GM18951 (cell line): ENCODE results near the gene CCR5.

Experiments used
- POLR2A ChIP-seq: IDR thresholded peaks from 4 replicates; pipeline ENCODE4 v1.6.1; 2011; ENCODE audit warnings: mild to moderate bottlenecking; ENCODE audit not compliant: insufficient read length, insufficient read depth; ENCODE audit errors: extremely low read depth
- in situ Hi-C: fragments of 300-500 bp; cut with MboI; formaldehyde crosslinking; loops from one replicate; pipeline ENCODE4 v1.12.0; 2022; ENCODE audit warnings: low sequenced_read_pairs, mixed read lengths, inconsistent platforms; ENCODE audit not compliant: unreplicated experiment

Gene CCR5

DNA sequence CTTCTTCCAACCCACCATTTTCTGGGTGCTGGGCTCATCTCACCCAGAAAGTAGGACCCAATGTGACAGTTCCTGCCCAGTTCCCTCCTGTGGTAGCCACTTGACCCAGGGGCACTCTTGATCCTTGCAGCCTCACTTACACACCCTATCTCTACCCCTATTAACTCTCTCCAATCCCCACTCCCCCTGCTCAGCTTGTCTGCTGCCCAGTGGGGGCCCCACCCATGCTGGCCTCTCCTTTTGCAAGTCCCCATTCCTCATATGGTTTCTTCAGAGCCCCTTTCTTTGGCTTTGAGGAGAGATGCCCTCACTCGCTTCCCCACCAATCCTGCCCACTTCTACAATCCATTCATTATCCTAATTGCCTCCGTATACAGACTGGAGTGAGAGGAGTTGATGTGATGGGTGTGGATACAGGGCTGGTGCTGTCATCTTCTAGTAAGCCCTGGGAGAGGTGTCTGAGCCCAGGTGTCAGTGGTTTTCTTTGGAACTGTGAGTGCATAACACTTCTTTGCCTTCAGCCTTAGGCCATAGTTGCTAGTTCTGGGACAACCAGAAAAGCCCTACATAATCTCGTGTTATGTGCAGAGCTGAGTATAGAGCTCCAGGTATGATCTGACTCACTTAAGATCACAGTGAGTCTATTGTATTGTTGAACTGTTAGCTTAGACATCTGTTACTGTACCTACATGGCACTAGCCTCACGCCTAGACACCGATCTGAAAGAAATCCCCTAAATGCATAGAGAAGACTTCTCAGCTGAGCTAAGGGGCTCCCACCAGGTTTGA, 4.8 kb upstream of the CCR5 start:
- TF ChIP-seq POLR2A = no peak
- in situ Hi-C loops = no loop called here

DNA sequence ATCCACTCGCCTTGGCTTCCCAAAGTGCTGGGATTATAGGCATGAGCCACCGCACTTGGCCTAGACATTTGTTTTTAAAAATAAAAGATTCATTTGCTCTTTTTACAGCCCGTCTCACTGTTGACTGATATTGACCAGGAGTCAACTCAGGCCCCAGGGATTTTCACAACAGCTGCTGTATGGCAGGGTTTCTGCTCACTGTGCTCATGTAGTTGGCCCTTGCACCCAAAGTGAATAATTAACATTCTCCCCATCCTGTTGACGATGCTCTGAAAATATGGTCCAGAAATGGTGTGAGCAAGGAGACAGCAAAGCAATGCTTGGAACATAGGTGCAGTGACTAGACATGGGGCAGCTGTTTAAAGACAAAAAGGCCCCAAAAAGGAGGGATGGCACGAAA, 2.9 kb upstream of the CCR5 start:
- in situ Hi-C loops = no loop called here
- TF ChIP-seq POLR2A = no peak

DNA sequence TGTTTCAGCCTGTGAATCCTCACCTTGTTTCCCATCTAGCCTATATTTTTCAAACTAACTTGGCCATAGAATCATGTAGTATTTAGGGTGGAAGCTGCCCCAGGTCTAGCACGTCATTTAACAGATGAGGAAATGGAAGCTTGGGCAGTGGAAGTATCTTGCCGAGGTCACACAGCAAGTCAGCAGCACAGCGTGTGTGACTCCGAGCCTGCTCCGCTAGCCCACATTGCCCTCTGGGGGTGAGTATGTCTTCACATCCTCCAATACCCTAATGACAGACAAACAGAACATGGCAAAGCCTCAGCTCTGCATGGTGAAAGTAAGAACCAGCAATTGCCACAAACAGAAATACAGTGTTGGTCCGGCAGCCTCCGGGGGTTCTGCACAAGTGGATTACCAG, 2.2 kb upstream of the CCR5 start:
- in situ Hi-C loops = no loop called here
- TF ChIP-seq POLR2A = no peak

DNA sequence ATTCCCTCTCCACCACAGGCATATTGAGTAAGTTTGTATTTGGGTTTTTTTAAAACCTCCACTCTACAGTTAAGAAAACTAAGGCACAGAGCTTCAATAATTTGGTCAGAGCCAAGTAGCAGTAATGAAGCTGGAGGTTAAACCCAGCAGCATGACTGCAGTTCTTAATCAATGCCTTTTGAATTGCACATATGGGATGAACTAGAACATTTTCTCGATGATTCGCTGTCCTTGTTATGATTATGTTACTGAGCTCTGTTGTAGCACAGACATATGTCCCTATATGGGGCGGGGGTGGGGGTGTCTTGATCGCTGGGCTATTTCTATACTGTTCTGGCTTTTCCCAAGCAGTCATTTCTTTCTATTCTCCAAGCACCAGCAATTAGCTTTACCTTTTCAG, 1.6 kb upstream of the CCR5 start:
- no peak for TF ChIP-seq POLR2A
- in situ Hi-C loops = no loop called here

DNA sequence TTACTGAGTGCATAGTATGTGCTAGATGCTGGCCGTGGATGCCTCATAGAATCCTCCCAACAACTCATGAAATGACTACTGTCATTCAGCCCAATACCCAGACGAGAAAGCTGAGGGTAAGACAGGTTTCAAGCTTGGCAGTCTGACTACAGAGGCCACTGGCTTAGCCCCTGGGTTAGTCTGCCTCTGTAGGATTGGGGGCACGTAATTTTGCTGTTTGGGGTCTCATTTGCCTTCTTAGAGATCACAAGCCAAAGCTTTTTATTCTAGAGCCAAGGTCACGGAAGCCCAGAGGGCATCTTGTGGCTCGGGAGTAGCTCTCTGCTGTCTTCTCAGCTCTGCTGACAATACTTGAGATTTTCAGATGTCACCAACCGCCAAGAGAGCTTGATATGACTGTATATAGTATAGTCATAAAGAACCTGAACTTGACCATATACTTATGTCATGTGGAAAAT, 1.0 kb upstream of the CCR5 start:
- in situ Hi-C loops = loop anchor here (10.0 kb wide), 3 partner anchors 155 to 425 kb away; partner anchors contain the start of gene CXCR6
- no peak for TF ChIP-seq POLR2A

DNA sequence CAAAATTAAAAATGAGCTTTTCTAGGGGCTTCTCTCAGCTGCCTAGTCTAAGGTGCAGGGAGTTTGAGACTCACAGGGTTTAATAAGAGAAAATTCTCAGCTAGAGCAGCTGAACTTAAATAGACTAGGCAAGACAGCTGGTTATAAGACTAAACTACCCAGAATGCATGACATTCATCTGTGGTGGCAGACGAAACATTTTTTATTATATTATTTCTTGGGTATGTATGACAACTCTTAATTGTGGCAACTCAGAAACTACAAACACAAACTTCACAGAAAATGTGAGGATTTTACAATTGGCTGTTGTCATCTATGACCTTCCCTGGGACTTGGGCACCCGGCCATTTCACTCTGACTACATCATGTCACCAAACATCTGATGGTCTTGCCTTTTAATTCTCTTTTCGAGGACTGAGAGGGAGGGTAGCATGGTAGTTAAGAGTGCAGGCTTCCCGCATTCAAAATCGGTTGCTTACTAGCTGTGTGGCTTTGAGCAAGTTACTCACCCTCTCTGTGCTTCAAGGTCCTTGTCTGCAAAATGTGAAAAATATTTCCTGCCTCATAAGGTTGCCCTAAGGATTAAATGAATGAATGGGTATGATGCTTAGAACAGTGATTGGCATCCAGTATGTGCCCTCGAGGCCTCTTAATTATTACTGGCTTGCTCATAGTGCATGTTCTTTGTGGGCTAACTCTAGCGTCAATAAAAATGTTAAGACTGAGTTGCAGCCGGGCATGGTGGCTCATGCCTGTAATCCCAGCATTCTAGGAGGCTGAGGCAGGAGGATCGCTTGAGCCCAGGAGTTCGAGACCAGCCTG, 984 bp downstream of the CCR5 start:
- TF ChIP-seq POLR2A = no peak
- in situ Hi-C loops = loop anchor here (10.0 kb wide), 3 partner anchors 157 to 427 kb away; partner anchors contain the start of gene CXCR6

DNA sequence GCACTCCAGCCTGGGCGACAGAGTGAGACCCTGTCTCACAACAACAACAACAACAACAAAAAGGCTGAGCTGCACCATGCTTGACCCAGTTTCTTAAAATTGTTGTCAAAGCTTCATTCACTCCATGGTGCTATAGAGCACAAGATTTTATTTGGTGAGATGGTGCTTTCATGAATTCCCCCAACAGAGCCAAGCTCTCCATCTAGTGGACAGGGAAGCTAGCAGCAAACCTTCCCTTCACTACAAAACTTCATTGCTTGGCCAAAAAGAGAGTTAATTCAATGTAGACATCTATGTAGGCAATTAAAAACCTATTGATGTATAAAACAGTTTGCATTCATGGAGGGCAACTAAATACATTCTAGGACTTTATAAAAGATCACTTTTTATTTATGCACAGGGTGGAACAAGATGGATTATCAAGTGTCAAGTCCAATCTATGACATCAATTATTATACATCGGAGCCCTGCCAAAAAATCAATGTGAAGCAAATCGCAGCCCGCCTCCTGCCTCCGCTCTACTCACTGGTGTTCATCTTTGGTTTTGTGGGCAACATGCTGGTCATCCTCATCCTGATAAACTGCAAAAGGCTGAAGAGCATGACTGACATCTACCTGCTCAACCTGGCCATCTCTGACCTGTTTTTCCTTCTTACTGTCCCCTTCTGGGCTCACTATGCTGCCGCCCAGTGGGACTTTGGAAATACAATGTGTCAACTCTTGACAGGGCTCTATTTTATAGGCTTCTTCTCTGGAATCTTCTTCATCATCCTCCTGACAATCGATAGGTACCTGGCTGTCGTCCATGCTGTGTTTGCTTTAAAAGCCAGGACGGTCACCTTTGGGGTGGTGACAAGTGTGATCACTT, 2.0 kb downstream of the CCR5 start:
- in situ Hi-C loops = loop anchor here (10.0 kb wide), 3 partner anchors 158 to 428 kb away; partner anchors contain the start of gene CXCR6
- TF ChIP-seq POLR2A = no peak

DNA sequence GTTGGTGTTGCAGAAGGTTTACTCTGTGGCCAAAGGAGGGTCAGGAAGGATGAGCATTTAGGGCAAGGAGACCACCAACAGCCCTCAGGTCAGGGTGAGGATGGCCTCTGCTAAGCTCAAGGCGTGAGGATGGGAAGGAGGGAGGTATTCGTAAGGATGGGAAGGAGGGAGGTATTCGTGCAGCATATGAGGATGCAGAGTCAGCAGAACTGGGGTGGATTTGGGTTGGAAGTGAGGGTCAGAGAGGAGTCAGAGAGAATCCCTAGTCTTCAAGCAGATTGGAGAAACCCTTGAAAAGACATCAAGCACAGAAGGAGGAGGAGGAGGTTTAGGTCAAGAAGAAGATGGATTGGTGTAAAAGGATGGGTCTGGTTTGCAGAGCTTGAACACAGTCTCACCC, 4.0 kb downstream of the CCR5 start:
- TF ChIP-seq POLR2A = no peak
- in situ Hi-C loops = loop anchor here (10.0 kb wide), 3 partner anchors 160 to 430 kb away; partner anchors contain the start of gene CXCR6

DNA sequence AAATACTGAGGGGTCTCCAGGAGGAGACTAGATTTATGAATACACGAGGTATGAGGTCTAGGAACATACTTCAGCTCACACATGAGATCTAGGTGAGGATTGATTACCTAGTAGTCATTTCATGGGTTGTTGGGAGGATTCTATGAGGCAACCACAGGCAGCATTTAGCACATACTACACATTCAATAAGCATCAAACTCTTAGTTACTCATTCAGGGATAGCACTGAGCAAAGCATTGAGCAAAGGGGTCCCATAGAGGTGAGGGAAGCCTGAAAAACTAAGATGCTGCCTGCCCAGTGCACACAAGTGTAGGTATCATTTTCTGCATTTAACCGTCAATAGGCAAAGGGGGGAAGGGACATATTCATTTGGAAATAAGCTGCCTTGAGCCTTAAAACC, 4.5 kb downstream of the CCR5 start:
- TF ChIP-seq POLR2A = no peak
- in situ Hi-C loops = loop anchor here (10.0 kb wide), 3 partner anchors 160 to 430 kb away; partner anchors contain the start of gene CXCR6

DNA sequence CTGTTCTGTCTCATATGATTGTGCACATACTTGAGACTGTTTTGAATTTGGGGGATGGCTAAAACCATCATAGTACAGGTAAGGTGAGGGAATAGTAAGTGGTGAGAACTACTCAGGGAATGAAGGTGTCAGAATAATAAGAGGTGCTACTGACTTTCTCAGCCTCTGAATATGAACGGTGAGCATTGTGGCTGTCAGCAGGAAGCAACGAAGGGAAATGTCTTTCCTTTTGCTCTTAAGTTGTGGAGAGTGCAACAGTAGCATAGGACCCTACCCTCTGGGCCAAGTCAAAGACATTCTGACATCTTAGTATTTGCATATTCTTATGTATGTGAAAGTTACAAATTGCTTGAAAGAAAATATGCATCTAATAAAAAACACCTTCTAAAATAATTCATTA, 5.1 kb downstream of the CCR5 start:
- TF ChIP-seq POLR2A = no peak

DNA sequence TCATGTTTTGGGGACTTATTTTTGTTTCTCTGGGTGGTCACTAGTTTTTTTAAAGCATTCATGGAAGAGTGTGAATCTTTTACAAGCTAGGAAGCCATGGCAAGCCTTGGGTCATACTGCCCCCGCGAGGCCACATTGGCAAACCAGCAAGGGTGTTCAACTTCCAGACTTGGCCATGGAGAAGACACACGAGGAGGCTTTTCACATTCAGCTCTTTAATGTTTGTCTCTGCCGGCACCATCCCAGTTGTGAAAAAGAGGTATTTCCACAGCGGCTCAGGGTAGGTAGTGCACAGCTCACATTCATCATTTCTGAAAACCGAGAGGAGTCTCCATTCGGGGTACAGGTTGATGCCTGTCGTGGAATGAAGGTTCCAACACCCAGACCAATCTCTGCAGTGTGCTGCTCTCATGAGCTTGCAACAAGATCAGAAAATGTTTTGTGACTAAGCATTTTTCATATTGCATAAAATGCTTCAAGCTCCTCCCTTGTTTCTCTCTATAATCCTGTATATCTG, 7.7 kb downstream of the CCR5 start:
- no peak for TF ChIP-seq POLR2A
- in situ Hi-C loops = loop anchor here (10.0 kb wide), 3 partner anchors 164 to 434 kb away; partner anchors contain the start of gene CXCR6

More for the DNA sequence above, 5.1 kb downstream of the CCR5 start:
- in situ Hi-C loops = loop anchor here (10.0 kb wide), 3 partner anchors 161 to 431 kb away; partner anchors contain the start of gene CXCR6
